GM10847 (cell line): ENCODE measurements around the gene LSR.

ENCODE experiments used
- POLR2A ChIP-seq: IDR thresholded peaks from 2 replicates; pipeline ENCODE4 v1.6.1; 2011; ENCODE audit not compliant: insufficient read length; ENCODE audit errors: extremely low read depth

LSR gene

DNA sequence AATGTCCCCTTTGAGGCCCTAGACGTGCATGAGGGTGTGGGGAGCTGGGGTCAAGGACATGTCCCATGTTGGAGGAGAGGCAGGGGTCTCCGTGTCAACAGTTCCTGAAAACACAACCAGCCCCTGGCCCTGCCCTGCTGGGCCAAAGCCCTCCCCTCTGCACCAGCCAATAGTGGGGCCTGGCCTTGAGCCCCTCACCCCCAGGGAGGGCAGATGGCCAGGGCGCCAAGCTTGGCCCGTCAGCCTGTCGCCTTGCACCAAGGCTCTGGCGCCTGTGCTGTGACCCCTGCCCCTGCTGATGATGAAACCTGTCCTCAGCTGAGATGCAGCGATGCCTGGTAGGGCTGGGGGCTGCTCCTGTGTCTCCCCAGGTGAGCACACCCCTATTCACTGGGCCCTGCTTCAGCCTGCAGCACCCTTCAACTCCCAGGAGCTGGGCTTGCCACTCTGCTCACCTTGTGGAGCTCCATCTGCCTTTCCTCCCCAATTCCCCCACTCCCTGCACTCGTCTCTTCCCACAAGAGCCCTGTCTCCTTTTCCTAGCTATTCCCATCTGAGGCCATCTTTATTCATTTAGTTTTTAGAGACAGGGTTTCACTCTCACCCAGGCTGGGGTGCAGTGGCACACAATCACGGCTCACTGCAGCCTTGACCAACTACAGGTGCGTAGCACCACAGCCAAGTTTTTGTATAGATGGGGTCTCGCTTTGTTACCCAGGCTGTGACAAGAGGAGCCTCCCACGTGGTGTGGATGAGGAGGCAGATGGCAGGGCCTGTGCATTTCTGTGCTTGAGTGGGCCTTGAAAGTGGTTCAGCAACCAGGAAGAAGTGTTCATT is 31.4 kb downstream of the LSR start:
- no peak for TF ChIP-seq POLR2A

GRCh38 chr19:35281303-35281702 is 32.5 kb downstream of the LSR start:
- no peak for TF ChIP-seq POLR2A

DNA sequence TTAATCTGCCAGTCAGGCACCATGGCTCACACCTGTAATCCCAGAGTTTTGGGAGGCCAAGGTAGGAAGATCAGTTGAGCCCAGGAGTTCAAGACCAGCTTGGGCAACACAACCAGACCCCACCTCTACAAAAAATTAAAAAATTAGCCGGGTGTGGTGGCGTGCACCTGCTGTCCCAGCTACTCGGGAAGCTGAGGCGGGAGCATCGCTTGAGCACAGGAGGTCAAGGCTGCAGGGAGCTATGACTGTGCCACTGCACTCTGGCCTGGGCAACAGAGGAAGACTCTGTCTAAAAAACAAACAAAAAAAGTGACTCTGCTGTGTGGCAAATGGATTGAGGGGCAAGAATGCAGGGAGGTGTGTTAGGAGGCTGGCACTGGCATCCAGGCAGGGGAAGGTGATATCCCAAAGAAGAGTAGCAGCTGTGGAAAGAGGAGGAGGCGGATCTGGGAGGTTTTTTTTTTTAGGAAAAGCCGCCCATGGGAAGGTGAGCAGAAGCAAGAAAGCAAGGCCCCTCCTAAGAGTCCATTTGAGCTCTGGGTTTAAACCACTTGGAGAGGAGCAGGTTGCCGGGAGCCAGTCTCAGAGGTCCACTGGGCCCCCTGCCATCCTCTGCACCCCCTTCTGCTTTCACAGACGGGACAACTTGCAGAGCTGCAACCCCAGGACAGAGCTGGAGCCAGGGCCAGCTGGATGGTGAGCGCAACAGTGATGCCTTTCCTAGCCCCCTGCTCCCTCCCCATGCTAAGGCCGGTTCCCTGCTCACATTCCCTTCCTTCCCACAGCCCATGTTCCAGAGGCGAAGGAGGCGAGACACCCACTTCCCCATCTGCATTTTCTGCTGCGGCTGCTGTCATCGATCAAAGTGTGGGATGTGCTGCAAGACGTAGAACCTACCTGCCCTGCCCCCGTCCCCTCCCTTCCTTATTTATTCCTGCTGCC is 35.6 kb downstream of the LSR start:
- no peak for TF ChIP-seq POLR2A

- TF ChIP-seq POLR2A, result no peak
Observed at GRCh38 chr19:35285095-35285449, 36.3 kb downstream of the LSR start.

GRCh38 chr19:35287713-35288112 is 38.9 kb downstream of the LSR start:
- no peak for TF ChIP-seq POLR2A

DNA sequence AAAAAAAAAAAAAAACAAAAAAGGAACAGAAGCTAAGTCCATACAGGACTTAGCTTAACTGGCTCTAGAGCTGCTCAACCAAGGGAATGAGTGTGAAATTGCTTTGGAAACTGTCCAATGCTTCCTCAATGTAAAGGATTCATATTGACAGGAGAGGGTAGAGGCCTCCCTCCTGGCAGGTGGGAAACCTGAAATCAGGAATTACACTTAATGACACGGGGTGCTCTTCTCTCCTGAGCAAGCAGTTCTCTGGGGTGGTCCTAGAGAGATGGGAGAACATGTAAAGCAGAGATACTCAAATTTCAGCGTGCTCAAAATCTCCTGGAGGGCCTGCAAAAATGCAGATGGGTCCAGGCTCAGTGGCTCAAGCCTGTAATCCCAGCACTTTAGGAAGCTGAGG is 39.5 kb downstream of the LSR start:
- no peak for TF ChIP-seq POLR2A

DNA sequence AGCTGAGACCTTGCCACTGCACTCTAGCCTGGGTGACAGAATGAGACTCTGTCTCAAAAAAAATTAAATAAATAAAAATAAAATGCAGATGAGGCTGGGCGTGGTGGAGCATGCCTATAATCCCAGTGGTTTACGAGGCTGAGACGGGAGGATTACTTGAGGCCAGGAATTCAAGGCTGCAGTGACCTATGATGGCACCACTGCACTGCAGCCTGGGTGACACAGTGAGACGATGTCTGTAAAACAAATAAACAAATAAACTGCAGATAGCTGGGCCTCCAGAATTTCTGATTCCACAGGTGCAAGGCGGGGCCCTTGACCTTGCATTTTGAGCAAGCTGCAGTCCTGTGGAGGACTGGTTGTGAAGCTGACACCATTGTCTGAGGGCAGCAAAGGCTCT is 40.1 kb downstream of the LSR start:
- TF ChIP-seq POLR2A, result no peak

GRCh38 chr19:35290381-35291127 is 41.8 kb downstream of the LSR start:
- TF ChIP-seq POLR2A, result no peak

DNA sequence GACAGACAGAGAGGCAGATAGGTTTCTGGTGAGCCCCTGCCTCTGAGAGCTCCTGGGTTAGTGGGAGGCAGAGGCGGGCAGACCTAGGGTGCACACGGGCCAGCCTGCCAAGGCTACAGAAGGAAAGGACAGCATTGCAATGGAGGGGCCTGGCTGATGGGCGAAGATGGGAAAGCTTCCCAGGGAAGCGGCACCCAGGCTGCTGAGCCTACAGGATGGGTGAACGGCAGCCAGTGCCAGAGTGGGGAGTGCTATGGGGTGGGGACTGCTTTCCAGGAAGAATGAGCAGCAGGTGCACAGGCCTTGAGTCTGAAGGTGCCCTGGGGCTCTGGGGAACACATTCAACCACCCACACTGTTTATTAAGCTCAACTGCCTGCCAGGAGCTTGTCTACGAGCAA is 42.5 kb downstream of the LSR start:
- no peak for TF ChIP-seq POLR2A

DNA sequence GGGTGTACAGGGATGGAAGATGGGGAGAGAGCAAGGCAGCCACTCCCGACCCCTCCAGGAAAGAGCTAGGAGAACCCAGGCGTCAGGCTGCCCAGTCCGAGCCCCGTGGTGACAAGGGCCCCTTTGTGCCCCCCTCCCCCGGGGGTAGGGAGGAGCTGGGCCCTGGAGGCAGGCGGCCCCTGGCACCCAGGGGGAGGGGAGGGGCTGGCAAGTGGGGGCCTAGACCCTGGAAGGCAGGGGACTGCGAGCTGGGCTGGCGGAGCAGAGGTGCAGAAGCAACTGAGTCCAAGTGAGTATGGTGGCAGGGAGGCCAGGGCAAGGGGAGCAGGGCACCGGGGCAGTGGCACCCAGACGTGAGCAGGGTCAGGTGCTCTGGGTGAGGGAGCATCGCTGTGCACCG is 43.1 kb downstream of the LSR start, which contains the start of gene MAG:
Gene MAG, plus strand, starts transcription at position 246 of the 400 bp plus-strand sequence. CDS start 3,248 bp downstream, outside the sequence.
- TF ChIP-seq POLR2A, result no peak

DNA sequence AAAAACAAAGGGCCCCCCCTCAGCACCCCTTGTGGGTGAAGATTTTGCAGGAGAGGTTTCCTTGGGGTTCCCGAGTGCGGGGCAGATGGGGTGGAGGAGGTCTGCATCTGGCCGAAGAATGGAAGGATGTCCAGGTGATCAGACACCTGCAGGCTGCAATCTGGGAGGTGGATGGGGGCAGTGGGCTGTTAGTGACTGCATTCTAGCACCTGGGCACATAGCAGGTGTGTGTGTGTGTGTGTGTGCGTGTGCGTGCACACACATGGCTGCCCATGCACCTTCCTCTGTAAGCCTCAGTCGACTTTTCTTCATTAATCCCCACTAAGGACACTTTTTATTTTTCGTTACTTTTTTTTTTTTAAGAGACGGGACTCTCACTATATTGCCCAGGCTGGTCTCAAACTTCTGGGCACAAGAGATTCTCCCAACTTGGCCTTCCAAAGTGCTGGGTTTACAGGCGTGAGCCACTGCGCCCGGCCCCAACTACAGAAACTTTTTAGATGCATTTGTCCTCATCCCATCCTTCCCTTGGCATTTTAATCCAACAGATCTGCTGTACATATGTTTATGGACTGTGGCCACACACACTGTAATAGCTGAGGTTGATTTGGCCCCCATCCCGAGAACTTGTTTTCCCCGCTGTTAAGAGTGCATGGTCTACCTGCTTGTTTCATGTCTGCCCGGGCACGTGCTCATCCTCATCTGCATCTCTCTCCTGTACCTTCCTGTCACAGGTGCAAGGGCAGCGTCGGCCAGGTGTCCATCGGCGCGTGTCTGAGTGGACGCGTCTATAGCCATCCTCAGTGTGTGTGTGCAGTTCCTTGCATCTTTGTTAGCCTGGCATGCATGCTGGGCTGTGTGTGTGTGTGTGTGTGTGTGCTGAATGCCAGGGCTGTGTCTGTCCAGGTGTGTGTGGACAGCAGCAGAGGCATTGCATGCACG is 43.9 kb downstream of the LSR start:
- TF ChIP-seq POLR2A, result no peak

GRCh38 chr19:35293363-35293739 is 44.5 kb downstream of the LSR start:
- TF ChIP-seq POLR2A, result no peak

GRCh38 chr19:35293808-35294207 is 45.0 kb downstream of the LSR start:
- TF ChIP-seq POLR2A, result no peak

GRCh38 chr19:35294328-35294727 is 45.5 kb downstream of the LSR start:
- no peak for TF ChIP-seq POLR2A
